Keratinocyte (primary cell): Measurements from ENCODE around the gene LOXL4. TPM values are rescaled to one million over a fixed set of nuclear protein-coding genes. Genes with fewer than 3 reads are reported as not detected.

Experiments used
- DNase-seq: peaks from one replicate; pipeline ENCODE4 v3.0.0-alpha.2; 2011; ENCODE audit warnings: low read depth, missing footprints, low spot score
- FAIRE-seq: peaks from 2 replicates; lab custom pipeline; 2011; peaks lifted over from hg19 to GRCh38; lab: Jason Lieb, UNC
- H2AFZ ChIP-seq: 2 replicates; pipeline ENCODE4 v1.6.0; 2012; ENCODE audit warnings: low read length, control low read depth, inconsistent platforms; ENCODE audit not compliant: control insufficient read depth
- H3K27ac ChIP-seq: 2 replicates; pipeline ENCODE4 v1.5.1; 2011; ENCODE audit warnings: low read length; ENCODE audit not compliant: control insufficient read depth, insufficient read depth
- H3K27me3 ChIP-seq: 3 replicates; pipeline ENCODE4 v1.6.0; 2011; ENCODE audit warnings: low read length; ENCODE audit not compliant: control insufficient read depth, insufficient read depth; ENCODE audit errors: extremely low read depth
- H3K36me3 ChIP-seq, 2 experiments: 2 replicates in 1 of 2; 3 replicates in 1 of 2; pipeline ENCODE4 v1.5.1; 2011; ENCODE audit warnings: low read length in 2 of 2, mild to moderate bottlenecking in 1 of 2; ENCODE audit not compliant: control insufficient read depth in 2 of 2, insufficient read depth in 2 of 2; ENCODE audit errors: extremely low read depth in 1 of 2
- H3K4me1 ChIP-seq: 3 replicates; pipeline ENCODE4 v1.5.1; 2011; ENCODE audit warnings: low read length; ENCODE audit not compliant: control insufficient read depth, insufficient read depth; ENCODE audit errors: extremely low read depth
- H3K4me2 ChIP-seq: 3 replicates; pipeline ENCODE4 v1.6.0; 2011; ENCODE audit warnings: low read depth, low read length; ENCODE audit not compliant: control insufficient read depth, insufficient read depth; ENCODE audit errors: extremely low read depth
- H3K4me3 ChIP-seq, 3 experiments: fragments of 200-600 bp in 1 of 3; sonication (generic) in 1 of 3; 2 replicates in 2 of 3; 3 replicates in 1 of 3; pipeline ENCODE4 v1.5.1; 2011 to 2016; ENCODE audit warnings: low read length in 3 of 3, mild to moderate bottlenecking in 3 of 3, control low read depth in 2 of 3, inconsistent platforms in 1 of 3, low read depth in 1 of 3, mixed read lengths in 1 of 3, mixed run types in 1 of 3, moderate library complexity in 1 of 3; ENCODE audit not compliant: control insufficient read depth in 2 of 3, insufficient read depth in 2 of 3; ENCODE audit errors: extremely low read depth in 1 of 3
- H3K79me2 ChIP-seq: 2 replicates; pipeline ENCODE4 v1.6.0; 2012; ENCODE audit warnings: low read length; ENCODE audit not compliant: control insufficient read depth, insufficient read depth
- H3K9ac ChIP-seq: 3 replicates; pipeline ENCODE4 v1.6.0; 2011; ENCODE audit warnings: low read length; ENCODE audit not compliant: control insufficient read depth, insufficient read depth; ENCODE audit errors: extremely low read depth
- H3K9me1 ChIP-seq: 3 replicates; pipeline ENCODE4 v1.6.0; 2011; ENCODE audit warnings: low read length; ENCODE audit not compliant: control insufficient read depth, insufficient read depth; ENCODE audit errors: extremely low read depth
- H3K9me3 ChIP-seq: 2 replicates; pipeline ENCODE4 v1.5.1; 2012; ENCODE audit warnings: low read depth, low read length; ENCODE audit not compliant: control insufficient read depth
- H4K20me1 ChIP-seq: 3 replicates; pipeline ENCODE4 v1.6.0; 2011; ENCODE audit warnings: low read length; ENCODE audit not compliant: control insufficient read depth, insufficient read depth; ENCODE audit errors: extremely low read depth
- CTCF ChIP-seq, 3 experiments: IDR thresholded peaks in 1 of 3; conservative IDR thresholded peaks in 1 of 3; optimal IDR thresholded peaks in 1 of 3; 2 replicates in 2 of 3; 3 replicates in 1 of 3; pipeline versions ENCODE3 to v1.5.1; 2011; ENCODE audit warnings: low read length in 3 of 3, mild to moderate bottlenecking in 3 of 3, moderate library complexity in 2 of 3, control low read depth in 1 of 3, inconsistent platforms in 1 of 3; ENCODE audit not compliant: insufficient read depth in 2 of 3; ENCODE audit errors: extremely low read depth in 1 of 3
- EZH2 ChIP-seq: IDR thresholded peaks from one replicate; pipeline ENCODE4 v1.6.1; 2012; ENCODE audit warnings: inconsistent platforms, mild to moderate bottlenecking, low read length, moderate library complexity
- dilution Hi-C: fragments of 300-500 bp; cut with MboI; formaldehyde crosslinking; loops from one replicate; pipeline ENCODE4 v1.7.0; 2020; ENCODE audit warnings: low sequenced_read_pairs; ENCODE audit not compliant: extremely low pct_ligation_motif_present
- polyA plus RNA-seq, 5 experiments: library from polyadenylated mRNA; depleted of rRNA in 3 of 5; stranded (reverse) in 3 of 5; stranded (forward) in 1 of 5; unstranded in 1 of 5; fragments of >200 nt; gene quantifications; 1 replicate in 1 of 5; 2 replicates in 3 of 5; 3 replicates in 1 of 5; pipeline versions ENCODE4 v1.2.1 to v1.2.3, GENCODE V29; 2011 to 2012; ENCODE audit warnings: missing spikeins in 2 of 5, low read depth in 1 of 5, low replicate concordance in 1 of 5

LOXL4 gene
- polyA plus RNA-seq, 1 donor (not counting 4 experiments of a cell fraction or from before 2014, with no cell fraction given) = 0.01 TPM

GRCh38 chr10:98270786-98271185, 2.8 kb upstream of the LOXL4 start:
- TF ChIP-seq CTCF (optimal IDR thresholded peaks at IDR 0.05 in 1 of 3, IDR thresholded peaks at IDR 0.05 in 1 of 3, conservative IDR thresholded peaks at IDR 0.05 in 1 of 3; ENCODE audit: extremely low read depth in 1 of 3, insufficient read depth in 2 of 3, low read length in 3 of 3) (no peak), EZH2 (no peak)
- dilution Hi-C loops = no loop called here
- no peak overlapping the region for H3K4me2 ChIP-seq

DNA sequence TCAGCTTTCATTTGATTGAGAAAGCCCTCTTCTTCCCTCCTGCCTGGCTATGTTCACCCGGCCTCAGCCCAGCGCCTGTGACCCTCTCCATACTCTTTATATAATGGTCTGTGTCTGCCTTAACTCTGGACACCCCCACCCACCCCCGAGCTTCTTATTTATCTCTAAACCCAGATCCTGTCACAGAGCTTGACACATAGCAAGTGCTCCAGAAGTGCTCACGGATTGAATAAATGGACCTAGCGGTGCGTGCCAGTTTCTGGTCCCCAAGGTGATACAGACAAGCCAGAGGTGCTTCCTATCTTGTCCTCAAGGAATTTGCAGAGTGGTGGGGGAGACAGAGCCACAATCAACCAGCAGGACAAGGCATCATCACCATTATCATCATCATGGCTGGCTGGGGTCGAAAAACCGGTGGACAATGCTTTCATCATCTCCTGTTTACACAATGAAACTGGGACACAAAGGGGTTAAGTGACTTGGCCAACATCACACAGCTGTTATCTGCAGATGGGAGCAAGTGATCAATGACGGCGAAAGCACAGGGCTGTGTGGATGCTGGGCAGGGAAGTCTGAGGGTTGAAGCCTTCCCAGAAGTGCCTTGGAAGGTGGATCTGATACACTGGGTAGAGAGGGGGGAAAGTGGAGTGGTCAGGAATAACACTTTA, 2.2 kb upstream of the LOXL4 start:
- TF ChIP-seq CTCF (optimal IDR thresholded peaks at IDR 0.05 in 1 of 3, IDR thresholded peaks at IDR 0.05 in 1 of 3, conservative IDR thresholded peaks at IDR 0.05 in 1 of 3; ENCODE audit: extremely low read depth in 1 of 3, insufficient read depth in 2 of 3, low read length in 3 of 3) = no peak
- TF ChIP-seq EZH2 = no peak
- Histone ChIP-seq H3K9ac (no peak overlapping the region), H3K4me1 (peaks cover 17% of the 10 kb centered on the region), H4K20me1 (no peaks in the 10 kb centered on the region), H3K27me3 (peaks cover 13% of the 10 kb centered on the region), H3K79me2 (no peaks in the 10 kb centered on the region), H2AFZ (no peak overlapping the region), H3K9me3 (no peaks in the 10 kb centered on the region), H3K27ac (no peak overlapping the region), H3K36me3 (no peaks in the 10 kb centered on the region), H3K9me1 (no peaks in the 10 kb centered on the region), H3K4me3 (no peak overlapping the region), H3K4me2 (no peak overlapping the region)
- dilution Hi-C loops = no loop called here
- no peak for FAIRE-seq
- DNase-seq = no peak

More at GRCh38 chr10:98270786-98271185, 2.8 kb upstream of the LOXL4 start:
- Histone ChIP-seq H3K9me3 (no peaks in the 10 kb centered on the region), H3K79me2 (no peaks in the 10 kb centered on the region), H2AFZ (no peak overlapping the region), H3K9ac (no peak overlapping the region), H3K27me3 (peaks cover 13% of the 10 kb centered on the region), H4K20me1 (no peaks in the 10 kb centered on the region), H3K4me3 (no peak overlapping the region), H3K4me1 (peaks cover 17% of the 10 kb centered on the region), H3K9me1 (no peaks in the 10 kb centered on the region), H3K27ac (no peak overlapping the region), H3K36me3 (no peaks in the 10 kb centered on the region)
- no peak for FAIRE-seq
- DNase-seq = no peak
